ENCODE measurements around the gene CAV1. TPM values are rescaled to one million over a fixed set of nuclear protein-coding genes. Genes with fewer than 3 reads are reported as not detected.
"Not testable (repeated sequence)": the region's sequence is repeated elsewhere in the genome, so short reads cannot be mapped to it uniquely, and the experiment has no call there.

CAV1 gene
- total RNA-seq, 1 donor from 2014 or later, result 14.4 TPM

GRCh38 chr7:116584721-116585120 lies 59.9 kb downstream of the CAV1 start:
- Mint-ChIP-seq H3K27me3 (no peaks in the 10 kb centered on the region), H3K9me3 (no peaks in the 10 kb centered on the region), H3K27ac (no peak overlapping the region), H3K36me3 (no peaks in the 10 kb centered on the region), H3K4me3 (no peak overlapping the region), H3K4me1 (ENCODE audit: unreplicated experiment) (peaks cover 17% of the 10 kb centered on the region)
- DNase-seq (ENCODE audit: extremely low spot score, unreplicated experiment), result no peak
- TF ChIP-seq CTCF (conservative IDR thresholded peaks at IDR 0.05), result no peak

GRCh38 chr7:116585392-116585791 lies 60.6 kb downstream of the CAV1 start:
- no peaks in the 10 kb centered on the region for H3K27me3 Mint-ChIP-seq
- H3K9me3 Mint-ChIP-seq, result no peaks in the 10 kb centered on the region
- no peaks in the 10 kb centered on the region for H3K36me3 Mint-ChIP-seq
- H3K4me1 Mint-ChIP-seq (ENCODE audit: unreplicated experiment), result peaks cover 17% of the 10 kb centered on the region
- no peak overlapping the region for H3K4me3 Mint-ChIP-seq
- no peak for TF ChIP-seq CTCF (conservative IDR thresholded peaks at IDR 0.05)
- DNase-seq (ENCODE audit: extremely low spot score, unreplicated experiment), result no peak
- H3K27ac Mint-ChIP-seq, result no peak overlapping the region

GRCh38 chr7:116585967-116586366 lies 61.1 kb downstream of the CAV1 start:
- peaks cover 17% of the 10 kb centered on the region for H3K4me1 Mint-ChIP-seq (ENCODE audit: unreplicated experiment)
- H3K4me3 Mint-ChIP-seq, result no peak overlapping the region
- no peaks in the 10 kb centered on the region for H3K9me3 Mint-ChIP-seq
- H3K27me3 Mint-ChIP-seq, result no peaks in the 10 kb centered on the region
- DNase-seq (ENCODE audit: extremely low spot score, unreplicated experiment), result no peak
- no peak for TF ChIP-seq CTCF (conservative IDR thresholded peaks at IDR 0.05)
- no peaks in the 10 kb centered on the region for H3K36me3 Mint-ChIP-seq
- no peak overlapping the region for H3K27ac Mint-ChIP-seq

GRCh38 chr7:116587200-116587599 lies 62.4 kb downstream of the CAV1 start:
- DNase-seq (ENCODE audit: extremely low spot score, unreplicated experiment); H3K4me3 Mint-ChIP-seq; H3K36me3 Mint-ChIP-seq; H3K27me3 Mint-ChIP-seq; H3K9me3 Mint-ChIP-seq; H3K27ac Mint-ChIP-seq: not testable (repeated sequence)
- peaks cover 17% of the 10 kb centered on the region for H3K4me1 Mint-ChIP-seq (ENCODE audit: unreplicated experiment)

GRCh38 chr7:116588225-116588624 lies 63.4 kb downstream of the CAV1 start:
- DNase-seq (ENCODE audit: extremely low spot score, unreplicated experiment), result no peak
- H3K36me3 Mint-ChIP-seq, result no peaks in the 10 kb centered on the region

More at GRCh38 chr7:116588225-116588624, 63.4 kb downstream of the CAV1 start:
- Mint-ChIP-seq H3K27me3 (no peaks in the 10 kb centered on the region), H3K27ac (no peak overlapping the region), H3K9me3 (no peaks in the 10 kb centered on the region), H3K4me1 (ENCODE audit: unreplicated experiment) (peaks cover 24% of the 10 kb centered on the region), H3K4me3 (no peak overlapping the region)
- no peak for TF ChIP-seq CTCF (conservative IDR thresholded peaks at IDR 0.05)
